Measurements from ENCODE around the gene LCMT1.

GRCh38 chr16:25106567-25107465, 4.7 kb upstream of the LCMT1 start:
- TF ChIP-seq ZNF704 (CRISPR knock-in tag; IDR thresholded peaks at IDR 0.05; ENCODE audit: borderline replicate concordance) (peak; percentile 94), POGK (CRISPR knock-in tag; conservative IDR thresholded peaks at IDR 0.05) (0 out of 2 replicates have a peak, but pooled peaks have one; percentile 56), TCF7L2 (IDR thresholded peaks at IDR 0.05; ENCODE audit: low read depth, low read length) (no peak), BRF2 (CRISPR knock-in tag; IDR thresholded peaks at IDR 0.05) (0 out of 2 replicates have a peak, but pooled peaks have one; percentile 40), ZNF318 (CRISPR knock-in tag; IDR thresholded peaks at IDR 0.05) (peak; percentile 96; the same call in 1 of the 2 replicates), RAD21 (CRISPR knock-in tag; IDR thresholded peaks at IDR 0.05) (peak; percentile 62), ARNT (IDR thresholded peaks at IDR 0.05) (no peak), TP53 (CRISPR knock-in tag; conservative IDR thresholded peaks at IDR 0.05) (peak; percentile 60), E2F1 (CRISPR knock-in tag; IDR thresholded peaks at IDR 0.05) (0 out of 2 replicates have a peak, but pooled peaks have one; percentile 59), POLR2A (IDR thresholded peaks at IDR 0.05; ENCODE audit: insufficient read depth in 1 of 2, low read depth in 2 of 2, low read length in 2 of 2) (peak; percentile 90 to 96), ELF4 (CRISPR knock-in tag; IDR thresholded peaks at IDR 0.05; ENCODE audit: borderline replicate concordance) (no peak), ZNF777 (CRISPR knock-in tag; IDR thresholded peaks at IDR 0.05) (peak; percentile 98), CTCF (CRISPR knock-in tag; IDR thresholded peaks at IDR 0.05) (peak; percentile 93), ZNF414 (CRISPR knock-in tag; IDR thresholded peaks at IDR 0.05) (peak; percentile 99)
